Measurements from ENCODE around the gene SLU7.
"Not testable (repeated sequence)": the region's sequence is repeated elsewhere in the genome, so short reads cannot be mapped to it uniquely, and the experiment has no call there.

The SLU7 gene

GRCh38 chr5:160441311-160441781, 22.5 kb upstream of the SLU7 start:
- no peak for TF ChIP-seq CTCF (conservative IDR thresholded peaks at IDR 0.05)

GRCh38 chr5:160439205-160439600, 20.3 kb upstream of the SLU7 start:
- TF ChIP-seq ZFX (IDR thresholded peaks at IDR 0.05) (no peak), CTCF (conservative IDR thresholded peaks at IDR 0.05) (peak; percentile 93)
- H3K27ac ChIP-seq: no peak overlapping the region

More at GRCh38 chr5:160441311-160441781, 22.5 kb upstream of the SLU7 start:
- no peak overlapping the region for H3K27ac ChIP-seq

GRCh38 chr5:160438316-160439204, 19.7 kb upstream of the SLU7 start:
- TF ChIP-seq ZFX (IDR thresholded peaks at IDR 0.05): no peak
- peak; percentile 76 for TF ChIP-seq CTCF (conservative IDR thresholded peaks at IDR 0.05)
- H3K27ac ChIP-seq: no peak overlapping the region

- no peak overlapping the region for H3K27ac ChIP-seq
- no peak for TF ChIP-seq CTCF (conservative IDR thresholded peaks at IDR 0.05)
- no peak for TF ChIP-seq ZFX (IDR thresholded peaks at IDR 0.05)
Observed at GRCh38 chr5:160437271-160437670, 18.4 kb upstream of the SLU7 start.

- H3K27ac ChIP-seq: not testable (repeated sequence)
Observed at GRCh38 chr5:160436661-160437060, 17.8 kb upstream of the SLU7 start.

- TF ChIP-seq ZFX (IDR thresholded peaks at IDR 0.05) (no peak), CTCF (conservative IDR thresholded peaks at IDR 0.05) (no peak)
Observed at GRCh38 chr5:160436017-160436416, 17.1 kb upstream of the SLU7 start.

GRCh38 chr5:160435532-160435931, 16.7 kb upstream of the SLU7 start:
- no peak overlapping the region for H3K27ac ChIP-seq
- TF ChIP-seq ZFX (IDR thresholded peaks at IDR 0.05) (no peak), CTCF (conservative IDR thresholded peaks at IDR 0.05) (no peak)

More at GRCh38 chr5:160436017-160436416, 17.1 kb upstream of the SLU7 start:
- H3K27ac ChIP-seq: no peak overlapping the region

Data from C4-2B (cell line).